DMS114 treated with DMSO at 0.1 percent for 48 hours (cell line): ENCODE measurements around the gene THAP7.

ENCODE experiments used
- DNase-seq: peaks from one replicate; lab custom pipeline; 2025; ENCODE audit not compliant: unreplicated experiment; lab: John Stamatoyannopoulos, UW

Gene THAP7

GRCh38 chr22:20949698-20950183, 52.2 kb downstream of the THAP7 start:
- DNase-seq: no peak
